HepG2 (cell line): ENCODE results near the gene ZNF628. TPM values are rescaled to one million over a fixed set of nuclear protein-coding genes. Genes with fewer than 3 reads are reported as not detected.

Experiments
- ARID5B ChIP-seq: IDR thresholded peaks from 2 replicates; pipeline ENCODE4 v1.4.0; 2020; ENCODE audit warnings: mild to moderate bottlenecking, missing genetic modification reagents
- CBFB ChIP-seq: sonication (generic); formaldehyde crosslinking; IDR thresholded peaks from 2 replicates; pipeline ENCODE4 v1.4.0; 2020; ENCODE audit warnings: missing genetic modification reagents
- FOXO1 ChIP-seq: sonication (generic); formaldehyde crosslinking; IDR thresholded peaks from 2 replicates; pipeline ENCODE4 v1.4.0; 2020; ENCODE audit warnings: missing genetic modification reagents
- FOXP4 ChIP-seq: sonication (generic); formaldehyde crosslinking; IDR thresholded peaks from 2 replicates; pipeline ENCODE4 v1.4.0; 2020; ENCODE audit warnings: missing genetic modification reagents
- HNRNPLL ChIP-seq: fragments of 200-400 bp; formaldehyde crosslinking; IDR thresholded peaks from 2 replicates; pipeline ENCODE4 v1.6.1; 2017; ENCODE audit warnings: mild to moderate bottlenecking, low read depth, low read length; ENCODE audit not compliant: poor library complexity, severe bottlenecking
- KDM2A ChIP-seq: sonication (generic); formaldehyde crosslinking; IDR thresholded peaks from 2 replicates; pipeline ENCODE4 v1.4.0; 2020; ENCODE audit warnings: low read depth, missing genetic modification reagents, borderline replicate concordance
- NFAT5 ChIP-seq: sonication (generic); formaldehyde crosslinking; IDR thresholded peaks from 2 replicates; pipeline ENCODE4 v1.4.0; 2020; ENCODE audit warnings: missing genetic modification reagents
- NONO ChIP-seq, 2 experiments: fragments of 450-650 bp in 1 of 2; sonication (generic) in 1 of 2; formaldehyde crosslinking in 1 of 2; IDR thresholded peaks in 1 of 2; conservative IDR thresholded peaks in 1 of 2; 2 replicates each; pipeline versions ENCODE4 v1.6.1 to v1.8.0; 2017 to 2022; ENCODE audit warnings: mild to moderate bottlenecking in 1 of 2, missing genetic modification reagents in 1 of 2, moderate library complexity in 1 of 2
- SP5 ChIP-seq: IDR thresholded peaks from 2 replicates; pipeline ENCODE4 v1.6.1; 2016; ENCODE audit warnings: low read depth, borderline replicate concordance
- SRSF1 ChIP-seq: fragments of 200-400 bp; formaldehyde crosslinking; optimal IDR thresholded peaks from 2 replicates; pipeline ENCODE3; 2017; ENCODE audit warnings: mild to moderate bottlenecking, low read depth, low read length, moderate library complexity
- UBTF ChIP-seq: sonication (generic); formaldehyde crosslinking; IDR thresholded peaks from 2 replicates; pipeline ENCODE4 v1.4.0; 2020; ENCODE audit warnings: mild to moderate bottlenecking, missing genetic modification reagents
- ZNF17 ChIP-seq: sonication (generic); formaldehyde crosslinking; IDR thresholded peaks from 2 replicates; pipeline ENCODE4 v1.5.0; 2020; ENCODE audit warnings: mild to moderate bottlenecking, missing genetic modification reagents
- ZNF780A ChIP-seq: sonication (generic); formaldehyde crosslinking; IDR thresholded peaks from 2 replicates; pipeline ENCODE4 v1.8.0; 2022; ENCODE audit warnings: mild to moderate bottlenecking, missing genetic modification reagents, moderate library complexity
- polyA plus RNA-seq, 8 experiments: library from polyadenylated mRNA; depleted of rRNA in 3 of 8; stranded (reverse) in 7 of 8; unstranded in 1 of 8; fragments of >200 nt; fragmentation: Illumina TruSeq in 4 of 8; extraction: Trizol in 4 of 8; gene quantifications; 2 replicates each; pipeline versions ENCODE4 v1.2.1 to v1.2.3, GENCODE V29; 2011 to 2016; ENCODE audit warnings: low read depth in 4 of 8, missing spikeins in 1 of 8, mixed read lengths in 1 of 8; ENCODE audit not compliant: insufficient read depth in 1 of 8
- total RNA-seq, 5 experiments: library from RNA; depleted of rRNA; stranded (reverse); fragments of >200 nt; fragmentation: Illumina TruSeq; extraction: Trizol; gene quantifications; 2 replicates each; pipeline ENCODE4 v1.2.3, GENCODE V29; 2016; ENCODE audit warnings: low read depth in 1 of 5

Gene ZNF628
- total and polyA plus RNA-seq, 2 of the 13 experiments (the other 11 are each of a cell fraction or from before 2014, with no cell fraction given), result 0.54 to 1.2 TPM

GRCh38 chr19:55526216-55527196 lies 50.1 kb downstream of the ZNF628 start (continued):
- TF ChIP-seq KDM2A (CRISPR knock-in tag), result peak; percentile 21; the same call in 1 of the 2 replicates
- peak; percentile 27; the same call in 1 of the 2 replicates for TF ChIP-seq ARID5B (CRISPR knock-in tag)
- peak; percentile 21; the same call in 1 of the 2 replicates for TF ChIP-seq CBFB (CRISPR knock-in tag)
- TF ChIP-seq FOXP4, result 0 out of 2 replicates have a peak, but pooled peaks have one; percentile 13
- no peak for TF ChIP-seq NONO (IDR thresholded peaks at IDR 0.05)
- TF ChIP-seq NONO (CRISPR knock-in tag; conservative IDR thresholded peaks at IDR 0.05), result peak; percentile 38
- no peak for TF ChIP-seq FOXO1 (CRISPR knock-in tag)
- 0 out of 2 replicates have a peak, but pooled peaks have one; percentile 20 for TF ChIP-seq ZNF780A (CRISPR knock-in tag)
- TF ChIP-seq SP5 (CRISPR knock-in tag), result 0 out of 2 replicates have a peak, but pooled peaks have one; percentile 37
- no peak for TF ChIP-seq NFAT5 (CRISPR knock-in tag)
- TF ChIP-seq HNRNPLL, result peak; percentile 24
- TF ChIP-seq UBTF, result peak; percentile 36; the same call in 1 of the 2 replicates
- TF ChIP-seq SRSF1, result peak; percentile 47
- TF ChIP-seq ZNF17 (CRISPR knock-in tag), result no peak
